Neuronal stem cell (in vitro differentiated cells): ENCODE data around the gene GATAD2A.
"Not testable (repeated sequence)": the region's sequence is repeated elsewhere in the genome, so short reads cannot be mapped to it uniquely, and the experiment has no call there.

ENCODE experiments used
- DNase-seq: peaks from one replicate; pipeline ENCODE4 v3.0.0-alpha.2; 2013; ENCODE audit warnings: low spot score
- H2AFZ ChIP-seq: one replicate; pipeline ENCODE4 v1.6.1; 2013; ENCODE audit warnings: mild to moderate bottlenecking, low read length, inconsistent platforms
- H2AK5ac ChIP-seq: 2 replicates; pipeline ENCODE4 v1.6.1; 2013; ENCODE audit warnings: low read depth, mild to moderate bottlenecking, inconsistent platforms, low read length, moderate library complexity, mixed read lengths
- H2BK120ac ChIP-seq: 2 replicates; pipeline ENCODE4 v1.6.1; 2013; ENCODE audit warnings: low read depth, mild to moderate bottlenecking, inconsistent platforms, low read length, moderate library complexity, mixed read lengths
- H2BK12ac ChIP-seq: one replicate; pipeline ENCODE4 v1.6.1; 2013; ENCODE audit warnings: low read length, inconsistent platforms
- H2BK15ac ChIP-seq: 2 replicates; pipeline ENCODE4 v1.6.1; 2013; ENCODE audit warnings: mild to moderate bottlenecking, low read length, inconsistent platforms, mixed read lengths
- H2BK5ac ChIP-seq: one replicate; pipeline ENCODE4 v1.6.1; 2013; ENCODE audit warnings: inconsistent platforms, mild to moderate bottlenecking, low read length, moderate library complexity
- H3K14ac ChIP-seq: one replicate; pipeline ENCODE4 v1.6.1; 2013; ENCODE audit warnings: low read length, inconsistent platforms
- H3K18ac ChIP-seq: 2 replicates; pipeline ENCODE4 v1.6.1; 2013; ENCODE audit warnings: low read length, inconsistent platforms
- H3K23ac ChIP-seq: 2 replicates; pipeline ENCODE4 v1.6.1; 2013; ENCODE audit warnings: low read depth, mild to moderate bottlenecking, mixed read lengths, low read length, inconsistent platforms; ENCODE audit not compliant: poor library complexity
- H3K27ac ChIP-seq: replicated peaks from 3 replicates; pipeline ENCODE4 v1.5.1; 2013; ENCODE audit warnings: low read length, inconsistent platforms
- H3K27me3 ChIP-seq, 3 experiments: 2 replicates each; pipeline ENCODE4 v1.6.1; 2013; ENCODE audit warnings: low read length in 3 of 3, mild to moderate bottlenecking in 2 of 3, inconsistent platforms in 1 of 3, low read depth in 1 of 3, mixed read lengths in 1 of 3, moderate library complexity in 1 of 3; ENCODE audit not compliant: control insufficient read depth in 3 of 3, insufficient read depth in 3 of 3
- H3K36me3 ChIP-seq, 2 donors: replicated peaks in 1 of 2; 2 replicates each; pipeline ENCODE4 v1.6.1; 2013; ENCODE audit warnings: low read length in 2 of 2; ENCODE audit not compliant: control insufficient read depth in 2 of 2, insufficient read depth in 2 of 2
- H3K4ac ChIP-seq: 2 replicates; pipeline ENCODE4 v1.6.1; 2013; ENCODE audit warnings: inconsistent platforms, mild to moderate bottlenecking, low read length, moderate library complexity
- H3K4me1 ChIP-seq, 2 donors: 1 replicate in 1 of 2; 2 replicates in 1 of 2; pipeline ENCODE4 v1.6.1; 2013; ENCODE audit warnings: low read length in 2 of 2, low read depth in 1 of 2; ENCODE audit not compliant: control insufficient read depth in 2 of 2, insufficient read depth in 1 of 2
- H3K4me2 ChIP-seq: one replicate; pipeline ENCODE4 v1.6.1; 2013; ENCODE audit warnings: mild to moderate bottlenecking, low read length, inconsistent platforms; ENCODE audit not compliant: insufficient read depth, poor library complexity, severe bottlenecking
- H3K4me3 ChIP-seq, 2 donors: 2 replicates each; pipeline ENCODE4 v1.5.1; 2013; ENCODE audit warnings: low read length in 2 of 2, mild to moderate bottlenecking in 2 of 2, inconsistent platforms in 1 of 2, moderate library complexity in 1 of 2
- H3K79me1 ChIP-seq: one replicate; pipeline ENCODE4 v1.6.1; 2013; ENCODE audit warnings: low read depth, mild to moderate bottlenecking, inconsistent platforms, low read length, moderate library complexity
- H3K9ac ChIP-seq: one replicate; pipeline ENCODE4 v1.6.1; 2013; ENCODE audit warnings: mild to moderate bottlenecking, low read depth, low read length, inconsistent platforms; ENCODE audit not compliant: poor library complexity
- H3K9me3 ChIP-seq, 2 donors: replicated peaks in 1 of 2; 2 replicates each; pipeline versions ENCODE3 to v1.6.1; 2013; ENCODE audit warnings: low read length in 2 of 2, mild to moderate bottlenecking in 2 of 2, inconsistent platforms in 1 of 2, low read depth in 1 of 2, mixed read lengths in 1 of 2, moderate library complexity in 1 of 2; ENCODE audit not compliant: control insufficient read depth in 2 of 2, insufficient read depth in 1 of 2
- H4K8ac ChIP-seq: one replicate; pipeline ENCODE4 v1.6.1; 2013; ENCODE audit warnings: low read depth, mild to moderate bottlenecking, inconsistent platforms, low read length, moderate library complexity
- H4K91ac ChIP-seq: one replicate; pipeline ENCODE4 v1.6.1; 2013; ENCODE audit warnings: low read length, low read depth, mild to moderate bottlenecking, inconsistent platforms; ENCODE audit not compliant: poor library complexity
- WGBS, 2 donors: extraction: QIAGEN DNeasy Blood & Tissue Kit; methylation state at CpG; one replicate each; pipeline ENCODE4 v1.1.7; 2013; ENCODE audit warnings: missing lambda C conversion rate in 2 of 2, mixed read lengths in 1 of 2; ENCODE audit not compliant: insufficient read length in 2 of 2, insufficient replicate concordance in 1 of 2; ENCODE audit errors: extremely low coverage in 2 of 2; 5-methylcytosine and 5-hydroxymethylcytosine counted together

Gene GATAD2A

DNA sequence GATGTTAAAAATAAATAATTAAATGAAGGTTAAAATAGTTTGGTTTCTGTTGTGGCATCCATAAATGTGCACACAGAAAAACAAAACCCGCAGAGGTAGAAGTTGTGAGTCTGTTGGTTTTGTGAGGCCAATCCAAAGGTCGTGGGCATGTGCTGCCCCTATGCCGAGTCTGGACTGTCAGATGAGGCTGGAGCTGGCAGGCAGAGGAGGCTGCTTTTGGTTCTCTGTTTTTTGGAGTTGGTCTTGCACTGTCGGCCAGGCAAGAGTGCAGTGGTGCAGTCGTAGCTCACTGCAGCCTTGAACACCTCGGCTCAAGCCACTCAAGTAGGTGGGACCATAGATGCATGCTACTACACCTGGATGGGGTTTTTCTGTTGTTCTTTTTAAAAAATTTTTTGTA, 66.2 kb downstream of the GATAD2A start:
- Histone ChIP-seq H3K4me3 (no peak overlapping the region), H2BK5ac (no peak overlapping the region), H3K36me3 (peaks cover 21 to 89% of the 10 kb centered on the region in 2 donors), H2AFZ (no peak overlapping the region), H2BK12ac (no peak overlapping the region), H3K23ac (no peak overlapping the region), H2AK5ac (no peak overlapping the region), H3K9ac (no peak overlapping the region), H3K4ac (no peak overlapping the region), H3K4me2 (no peak overlapping the region), H3K79me1 (peaks cover 2% of the 10 kb centered on the region), H3K27me3 (no peaks in the 10 kb centered on the region), H3K4me1 (peaks cover 0 to 4% of the 10 kb centered on the region in 2 donors), H3K14ac (no peak overlapping the region), H4K8ac (no peak overlapping the region), H2BK15ac (no peak overlapping the region), H3K27ac (no peak overlapping the region), H4K91ac (no peak overlapping the region), H3K9me3 (peaks cover 10 to 36% of the 10 kb centered on the region in 2 donors), H2BK120ac (no peak overlapping the region), H3K18ac (no peak overlapping the region)
- DNase-seq = no peak
- no CpG with 5 or more reads among the region's 6 CpGs for WGBS, 2 donors

DNA sequence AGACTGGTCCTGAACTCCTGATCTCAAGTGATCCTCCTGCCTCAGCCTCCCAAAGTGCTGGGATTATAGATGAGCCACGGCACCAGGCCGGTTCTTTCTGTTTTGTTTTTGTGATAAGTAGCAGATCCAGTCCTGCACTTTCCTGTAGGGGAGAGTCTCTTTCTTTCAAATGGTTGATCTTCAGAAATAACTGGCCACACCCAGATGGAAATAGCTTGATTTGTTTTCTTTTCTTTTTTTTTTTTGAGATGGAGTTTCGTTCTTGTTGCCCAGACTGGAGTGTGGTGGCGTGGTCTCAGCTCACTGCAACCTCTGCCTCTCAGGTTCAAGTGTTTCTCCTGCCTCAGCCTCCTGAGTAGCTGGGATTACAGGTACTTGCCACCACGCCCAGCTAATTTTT, 66.6 kb downstream of the GATAD2A start:
- not testable (repeated sequence) for H3K18ac ChIP-seq, H3K79me1 ChIP-seq, H2AK5ac ChIP-seq, H2BK5ac ChIP-seq, H2BK12ac ChIP-seq, H2AFZ ChIP-seq, H2BK15ac ChIP-seq, H3K4me1 ChIP-seq, H3K4ac ChIP-seq, H3K14ac ChIP-seq, H3K27me3 ChIP-seq, H3K27ac ChIP-seq, H4K8ac ChIP-seq, DNase-seq, H3K23ac ChIP-seq, H3K4me3 ChIP-seq, H3K9ac ChIP-seq, H3K4me2 ChIP-seq, H2BK120ac ChIP-seq, H4K91ac ChIP-seq
- Histone ChIP-seq H3K9me3 (peaks cover 8 to 32% of the 10 kb centered on the region in 2 donors), H3K36me3 (peaks cover 18 to 88% of the 10 kb centered on the region in 2 donors)
- no CpG with 5 or more reads among the region's 5 CpGs for WGBS, 2 donors

DNA sequence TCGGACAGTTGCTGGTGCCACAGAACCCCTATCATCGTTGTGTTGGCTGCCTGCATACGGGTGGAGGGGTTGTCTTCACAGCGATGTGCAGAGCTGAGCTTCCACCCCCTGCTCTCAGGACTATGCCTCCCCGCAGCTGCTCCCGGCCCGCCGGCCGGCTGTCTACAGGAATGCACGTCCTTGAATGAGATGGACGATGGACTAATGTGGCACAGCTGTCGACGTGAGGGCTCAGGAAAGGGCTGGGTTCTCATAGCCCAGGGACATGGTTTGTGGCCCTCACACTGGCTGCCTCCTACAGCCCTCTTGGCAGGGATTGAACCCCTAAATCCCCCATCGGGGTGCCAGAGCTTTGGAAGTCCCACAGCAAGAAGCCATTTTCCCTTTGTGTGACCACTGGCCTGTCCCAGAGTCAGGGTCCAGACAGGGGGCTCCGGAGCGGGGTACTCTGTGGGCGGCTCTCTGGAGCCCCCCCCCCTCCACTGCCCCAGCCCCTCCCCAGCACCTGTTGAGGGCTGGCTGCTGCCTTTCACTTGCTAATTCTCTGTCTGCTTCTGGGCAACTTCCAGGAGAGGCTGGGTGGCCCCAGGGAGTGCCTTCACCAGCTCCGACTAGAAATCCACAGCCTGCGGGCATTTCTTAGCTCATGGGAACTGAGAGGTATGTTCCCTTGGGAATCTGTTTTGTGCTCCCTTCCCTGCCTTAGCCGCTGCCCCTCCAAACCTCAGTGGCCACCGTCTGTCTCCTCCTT, 69.7 kb downstream of the GATAD2A start:
- Histone ChIP-seq H3K4ac (no peak overlapping the region), H3K4me1 (peaks cover 0 to 4% of the 10 kb centered on the region in 2 donors), H3K36me3 (peaks cover 11 to 85% of the 10 kb centered on the region in 2 donors), H3K9ac (no peak overlapping the region), H2BK5ac (no peak overlapping the region), H2AK5ac (no peak overlapping the region), H4K8ac (no peak overlapping the region), H3K18ac (no peak overlapping the region), H3K79me1 (peaks cover 6% of the 10 kb centered on the region), H2BK120ac (no peak overlapping the region), H2AFZ (no peak overlapping the region), H3K9me3 (peaks cover 0 to 4% of the 10 kb centered on the region in 2 donors), H3K23ac (no peak overlapping the region), H2BK12ac (no peak overlapping the region), H3K27ac (no peak overlapping the region), H3K4me2 (no peak overlapping the region), H2BK15ac (no peak overlapping the region), H3K4me3 (no peak overlapping the region), H3K14ac (peak overlapping the region; percentile 25), H4K91ac (no peak overlapping the region), H3K27me3 (no peaks in the 10 kb centered on the region)
- WGBS, 2 donors = no CpG with 5 or more reads among the region's 21 CpGs
- DNase-seq = no peak

DNA sequence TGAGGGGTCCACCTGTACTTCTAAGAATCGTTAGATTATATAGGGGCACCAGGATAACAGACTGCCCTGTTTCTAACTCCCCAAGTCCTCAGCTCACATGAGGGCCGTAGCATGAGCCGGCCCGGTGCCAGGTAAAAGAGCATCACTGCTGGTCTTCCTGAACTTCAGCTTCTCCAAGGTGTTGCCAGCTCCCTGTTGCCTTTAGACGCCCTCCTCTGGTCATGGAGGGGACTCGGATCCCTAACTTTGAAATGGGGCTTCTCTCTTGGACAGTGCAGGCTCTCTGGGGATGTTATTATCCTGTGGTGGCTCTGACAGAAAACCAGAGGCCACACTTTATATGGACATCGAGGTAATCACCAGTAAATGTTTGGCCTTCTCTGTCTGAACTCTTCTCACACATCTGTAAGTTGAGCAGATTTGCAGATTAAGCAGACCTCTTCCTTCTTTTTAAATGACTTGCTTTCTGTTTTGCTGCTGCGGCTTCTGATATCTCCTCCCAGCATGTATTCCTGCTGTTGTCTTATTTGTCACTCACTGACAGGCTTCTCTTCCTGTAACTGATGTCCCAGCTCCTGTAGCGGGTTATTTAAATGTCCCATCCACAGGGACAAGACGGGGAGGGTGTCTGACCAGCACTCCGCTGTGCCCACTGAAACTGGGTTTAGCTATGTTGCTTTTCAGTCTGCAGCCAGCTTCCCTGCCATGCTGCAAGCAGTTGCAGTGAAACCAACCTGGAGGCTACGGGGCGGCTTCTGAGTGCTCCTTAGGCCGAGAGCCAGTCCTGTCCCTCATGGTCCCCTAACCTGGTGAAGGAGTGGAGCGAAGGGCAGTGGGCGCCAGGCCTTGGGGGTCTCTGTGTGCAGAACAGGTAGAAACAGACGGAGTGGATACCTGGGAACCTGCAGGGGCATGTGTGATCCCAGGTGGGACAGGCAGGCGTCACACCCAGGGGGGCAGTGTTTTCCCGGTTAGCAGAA, 70.7 kb downstream of the GATAD2A start:
- Histone ChIP-seq H3K36me3 (peaks cover 16 to 87% of the 10 kb centered on the region in 2 donors), H2BK15ac (no peak overlapping the region), H2BK12ac (no peak overlapping the region), H3K27ac (no peak overlapping the region), H3K4ac (no peak overlapping the region), H2AK5ac (no peak overlapping the region), H3K9me3 (no peaks in the 10 kb centered on the region), H3K14ac (no peak overlapping the region), H3K4me1 (peaks cover 0 to 4% of the 10 kb centered on the region in 2 donors), H2BK5ac (no peak overlapping the region), H3K23ac (no peak overlapping the region), H3K9ac (no peak overlapping the region), H2AFZ (no peak overlapping the region), H2BK120ac (no peak overlapping the region), H3K79me1 (peaks cover 12% of the 10 kb centered on the region), H3K27me3 (no peaks in the 10 kb centered on the region), H4K8ac (no peak overlapping the region), H3K4me3 (no peak overlapping the region), H4K91ac (no peak overlapping the region), H3K4me2 (no peak overlapping the region), H3K18ac (no peak overlapping the region)
- no peak for DNase-seq
- WGBS, 2 donors = no CpG with 5 or more reads among the region's 19 CpGs
